ENCODE data around the gene TBCD.

Gene TBCD

DNA sequence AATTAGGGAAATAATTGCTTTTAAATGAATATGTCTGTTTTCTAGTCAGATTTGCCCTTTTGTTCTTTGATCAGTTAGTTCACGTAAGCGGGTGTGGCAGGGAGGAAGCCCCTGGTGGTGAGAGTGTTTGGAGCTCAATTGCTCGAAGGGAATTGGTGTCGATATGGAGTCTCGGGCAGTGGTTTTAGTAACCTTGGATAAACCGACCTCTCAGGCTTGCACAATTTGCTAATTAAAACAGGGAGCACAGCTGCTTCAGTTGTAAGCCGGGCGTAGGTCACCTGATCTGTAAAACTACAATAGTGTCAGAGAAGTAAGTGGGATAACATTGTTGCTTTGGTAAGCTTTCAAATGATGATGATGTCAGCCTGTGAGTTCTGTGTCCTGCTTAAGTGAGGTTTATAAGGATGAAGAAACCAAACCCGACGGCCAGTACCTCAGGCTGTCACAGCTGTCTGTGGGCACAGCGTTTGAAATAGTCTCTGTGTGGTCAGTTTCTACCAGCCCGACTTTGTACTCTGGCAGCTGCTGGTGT, 85.0 kb downstream of the TBCD start:
- no peak overlapping the region for H3K18ac ChIP-seq (ENCODE audit: low read length)
- H3K14ac ChIP-seq (ENCODE audit: low read length), result no peak overlapping the region
- WGBS, 2 donors (ENCODE audit: extremely low coverage in 2 of 2, insufficient read length in 2 of 2, insufficient replicate concordance in 1 of 2), result no CpG with 5 or more reads among the region's 12 CpGs
- no peak overlapping the region for H3K4me2 ChIP-seq (ENCODE audit: insufficient read depth, low read length, poor library complexity, severe bottlenecking)
- H3K9ac ChIP-seq (ENCODE audit: low read depth, low read length, poor library complexity), result no peak overlapping the region
- H2BK120ac ChIP-seq (ENCODE audit: low read depth, low read length), result no peak overlapping the region
- no peak overlapping the region for H3K27ac ChIP-seq (replicated peaks; ENCODE audit: low read length)
- H2BK5ac ChIP-seq (ENCODE audit: low read length), result no peak overlapping the region
- no peak overlapping the region for H4K8ac ChIP-seq (ENCODE audit: low read depth, low read length)
- peaks cover 0 to 15% of the 10 kb centered on the region in 2 donors for H3K4me1 ChIP-seq (ENCODE audit: control insufficient read depth in 2 of 2, insufficient read depth in 1 of 2, low read depth in 1 of 2, low read length in 2 of 2)
- no peak overlapping the region for H2BK12ac ChIP-seq (ENCODE audit: low read length)
- no peak overlapping the region for H3K4ac ChIP-seq (ENCODE audit: low read length)
- no peak overlapping the region for H2AFZ ChIP-seq (ENCODE audit: low read length)
- no peak overlapping the region for H3K23ac ChIP-seq (ENCODE audit: low read depth, low read length, poor library complexity)
- H3K27me3 ChIP-seq (ENCODE audit: control insufficient read depth in 3 of 3, insufficient read depth in 3 of 3, low read depth in 1 of 3, low read length in 3 of 3), result no peaks in the 10 kb centered on the region
- peaks cover 3% of the 10 kb centered on the region for H3K79me1 ChIP-seq (ENCODE audit: low read depth, low read length)
- no peak overlapping the region for H3K4me3 ChIP-seq (ENCODE audit: low read length in 2 of 2)
- H2AK5ac ChIP-seq (ENCODE audit: low read depth, low read length), result no peak overlapping the region
- H3K36me3 ChIP-seq (replicated peaks in 1 of 2; ENCODE audit: control insufficient read depth in 2 of 2, insufficient read depth in 2 of 2, low read length in 2 of 2), result peaks cover 7 to 55% of the 10 kb centered on the region in 2 donors
- no peak overlapping the region for H4K91ac ChIP-seq (ENCODE audit: low read depth, low read length, poor library complexity)
- DNase-seq (ENCODE audit: low spot score), result no peak
- no peak overlapping the region for H2BK15ac ChIP-seq (ENCODE audit: low read length)
- no peaks in the 10 kb centered on the region for H3K9me3 ChIP-seq (replicated peaks in 1 of 2; ENCODE audit: control insufficient read depth in 2 of 2, insufficient read depth in 1 of 2, low read depth in 1 of 2, low read length in 2 of 2)

DNA sequence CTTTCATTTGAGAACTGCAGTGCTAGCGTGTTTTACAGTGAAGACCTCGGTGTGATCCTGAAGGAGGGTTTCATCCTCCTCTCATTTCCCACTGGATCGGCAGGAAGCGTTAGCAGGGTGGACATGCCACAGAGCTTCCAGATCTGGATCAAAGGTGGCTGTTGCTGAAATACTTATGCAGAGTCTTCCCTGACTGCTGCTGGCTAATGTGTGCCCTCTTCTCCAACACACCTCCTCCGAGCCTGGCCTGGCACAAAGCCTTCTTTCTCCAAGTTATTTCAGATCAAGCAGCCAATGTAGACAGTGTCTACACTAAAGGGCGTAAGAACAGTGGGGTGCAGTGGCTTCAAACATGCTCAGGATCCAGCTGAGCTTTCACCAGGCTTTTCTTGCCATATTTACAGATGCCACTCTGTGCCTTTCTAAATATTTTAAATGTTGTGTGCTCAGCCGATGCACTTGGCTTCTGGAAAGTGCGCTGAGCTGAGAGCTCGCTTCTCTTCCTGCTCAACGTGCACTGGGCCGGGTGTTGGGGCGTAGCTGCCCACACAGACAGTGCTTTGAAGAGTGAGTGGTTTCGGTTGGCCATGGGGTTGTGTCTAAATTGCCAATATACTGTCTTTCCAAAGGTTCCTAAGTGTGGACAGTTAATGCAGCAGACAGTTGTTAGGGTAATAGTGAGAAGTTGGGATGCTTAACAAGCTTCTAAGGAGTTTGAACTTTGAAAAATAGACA, 85.9 kb downstream of the TBCD start:
- DNase-seq (ENCODE audit: low spot score), result no peak
- H3K27me3 ChIP-seq (ENCODE audit: control insufficient read depth in 3 of 3, insufficient read depth in 3 of 3, low read depth in 1 of 3, low read length in 3 of 3), result no peaks in the 10 kb centered on the region
- no peak overlapping the region for H3K27ac ChIP-seq (replicated peaks; ENCODE audit: low read length)
- H2BK15ac ChIP-seq (ENCODE audit: low read length), result no peak overlapping the region
- no peak overlapping the region for H3K18ac ChIP-seq (ENCODE audit: low read length)
- H2BK12ac ChIP-seq (ENCODE audit: low read length), result no peak overlapping the region
- peaks cover 3% of the 10 kb centered on the region for H3K79me1 ChIP-seq (ENCODE audit: low read depth, low read length)
- no peak overlapping the region for H4K8ac ChIP-seq (ENCODE audit: low read depth, low read length)
- H2AFZ ChIP-seq (ENCODE audit: low read length), result no peak overlapping the region
- no peaks in the 10 kb centered on the region for H3K9me3 ChIP-seq (replicated peaks in 1 of 2; ENCODE audit: control insufficient read depth in 2 of 2, insufficient read depth in 1 of 2, low read depth in 1 of 2, low read length in 2 of 2)
- no peak overlapping the region for H3K4me3 ChIP-seq (ENCODE audit: low read length in 2 of 2)
- WGBS, 2 donors (ENCODE audit: extremely low coverage in 2 of 2, insufficient read length in 2 of 2, insufficient replicate concordance in 1 of 2), result no CpG with 5 or more reads among the region's 13 CpGs
- H3K4ac ChIP-seq (ENCODE audit: low read length), result no peak overlapping the region
- H4K91ac ChIP-seq (ENCODE audit: low read depth, low read length, poor library complexity), result no peak overlapping the region
- no peak overlapping the region for H3K4me2 ChIP-seq (ENCODE audit: insufficient read depth, low read length, poor library complexity, severe bottlenecking)
- H3K9ac ChIP-seq (ENCODE audit: low read depth, low read length, poor library complexity), result no peak overlapping the region
- peaks cover 0 to 15% of the 10 kb centered on the region in 2 donors for H3K4me1 ChIP-seq (ENCODE audit: control insufficient read depth in 2 of 2, insufficient read depth in 1 of 2, low read depth in 1 of 2, low read length in 2 of 2)
- no peak overlapping the region for H2BK120ac ChIP-seq (ENCODE audit: low read depth, low read length)
- H2BK5ac ChIP-seq (ENCODE audit: low read length), result no peak overlapping the region
- peaks cover 7 to 49% of the 10 kb centered on the region in 2 donors for H3K36me3 ChIP-seq (replicated peaks in 1 of 2; ENCODE audit: control insufficient read depth in 2 of 2, insufficient read depth in 2 of 2, low read length in 2 of 2)
- H3K14ac ChIP-seq (ENCODE audit: low read length), result no peak overlapping the region
- H3K23ac ChIP-seq (ENCODE audit: low read depth, low read length, poor library complexity), result no peak overlapping the region
- H2AK5ac ChIP-seq (ENCODE audit: low read depth, low read length), result no peak overlapping the region

DNA sequence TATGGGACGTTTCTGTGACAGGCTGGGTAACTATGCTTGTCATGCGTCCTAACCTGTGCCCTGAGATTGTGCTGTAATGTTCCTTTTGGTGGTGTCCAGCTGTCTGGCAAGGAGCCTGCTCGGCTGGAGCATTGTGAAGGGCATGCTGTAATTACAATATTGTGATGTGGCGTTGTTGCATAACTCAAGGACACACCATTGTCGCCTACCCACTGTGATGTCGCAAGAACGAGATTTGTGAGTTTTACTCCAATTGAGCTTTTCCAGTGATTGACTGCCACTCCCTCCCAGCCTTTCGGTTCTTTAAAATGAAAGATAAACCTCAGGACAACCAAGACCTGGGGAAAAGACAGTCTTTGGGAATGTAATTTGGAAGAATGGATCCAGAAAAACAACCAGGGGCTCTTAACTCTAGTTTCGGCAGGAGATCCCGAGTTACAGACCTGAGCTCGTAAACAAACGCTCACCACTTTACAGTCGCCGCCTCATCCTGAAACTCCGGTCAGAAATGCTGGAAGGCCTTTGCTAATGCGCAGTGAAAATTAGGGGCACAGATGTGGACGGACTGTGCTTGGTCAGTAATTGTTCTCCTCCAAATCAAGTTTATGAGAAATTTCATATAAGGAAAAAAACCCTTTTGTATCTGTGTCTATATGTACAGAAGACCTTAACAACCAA, 86.7 kb downstream of the TBCD start:
- no peak overlapping the region for H3K14ac ChIP-seq (ENCODE audit: low read length)
- H3K18ac ChIP-seq (ENCODE audit: low read length), result no peak overlapping the region
- H3K27me3 ChIP-seq (ENCODE audit: control insufficient read depth in 3 of 3, insufficient read depth in 3 of 3, low read depth in 1 of 3, low read length in 3 of 3), result no peaks in the 10 kb centered on the region
- H3K79me1 ChIP-seq (ENCODE audit: low read depth, low read length), result peaks cover 3% of the 10 kb centered on the region
- H3K4me3 ChIP-seq (ENCODE audit: low read length in 2 of 2), result no peak overlapping the region
- H2AFZ ChIP-seq (ENCODE audit: low read length), result no peak overlapping the region
- H4K8ac ChIP-seq (ENCODE audit: low read depth, low read length), result no peak overlapping the region
- H3K36me3 ChIP-seq (replicated peaks in 1 of 2; ENCODE audit: control insufficient read depth in 2 of 2, insufficient read depth in 2 of 2, low read length in 2 of 2), result peaks cover 6 to 41% of the 10 kb centered on the region in 2 donors
- H3K4ac ChIP-seq (ENCODE audit: low read length), result no peak overlapping the region
- H2BK15ac ChIP-seq (ENCODE audit: low read length), result no peak overlapping the region
- WGBS, 2 donors (ENCODE audit: extremely low coverage in 2 of 2, insufficient read length in 2 of 2, insufficient replicate concordance in 1 of 2), result no CpG with 5 or more reads among the region's 17 CpGs
- no peak overlapping the region for H3K27ac ChIP-seq (replicated peaks; ENCODE audit: low read length)
- H4K91ac ChIP-seq (ENCODE audit: low read depth, low read length, poor library complexity), result no peak overlapping the region
- no peak overlapping the region for H3K9ac ChIP-seq (ENCODE audit: low read depth, low read length, poor library complexity)
- H3K4me1 ChIP-seq (ENCODE audit: control insufficient read depth in 2 of 2, insufficient read depth in 1 of 2, low read depth in 1 of 2, low read length in 2 of 2), result peaks cover 0 to 14% of the 10 kb centered on the region in 2 donors
- H3K9me3 ChIP-seq (replicated peaks in 1 of 2; ENCODE audit: control insufficient read depth in 2 of 2, insufficient read depth in 1 of 2, low read depth in 1 of 2, low read length in 2 of 2), result no peaks in the 10 kb centered on the region
- no peak for DNase-seq (ENCODE audit: low spot score)
- H2BK12ac ChIP-seq (ENCODE audit: low read length), result no peak overlapping the region
- no peak overlapping the region for H2AK5ac ChIP-seq (ENCODE audit: low read depth, low read length)
- H3K23ac ChIP-seq (ENCODE audit: low read depth, low read length, poor library complexity), result no peak overlapping the region
- H2BK120ac ChIP-seq (ENCODE audit: low read depth, low read length), result no peak overlapping the region
- H2BK5ac ChIP-seq (ENCODE audit: low read length), result no peak overlapping the region
- H3K4me2 ChIP-seq (ENCODE audit: insufficient read depth, low read length, poor library complexity, severe bottlenecking), result no peak overlapping the region

DNA sequence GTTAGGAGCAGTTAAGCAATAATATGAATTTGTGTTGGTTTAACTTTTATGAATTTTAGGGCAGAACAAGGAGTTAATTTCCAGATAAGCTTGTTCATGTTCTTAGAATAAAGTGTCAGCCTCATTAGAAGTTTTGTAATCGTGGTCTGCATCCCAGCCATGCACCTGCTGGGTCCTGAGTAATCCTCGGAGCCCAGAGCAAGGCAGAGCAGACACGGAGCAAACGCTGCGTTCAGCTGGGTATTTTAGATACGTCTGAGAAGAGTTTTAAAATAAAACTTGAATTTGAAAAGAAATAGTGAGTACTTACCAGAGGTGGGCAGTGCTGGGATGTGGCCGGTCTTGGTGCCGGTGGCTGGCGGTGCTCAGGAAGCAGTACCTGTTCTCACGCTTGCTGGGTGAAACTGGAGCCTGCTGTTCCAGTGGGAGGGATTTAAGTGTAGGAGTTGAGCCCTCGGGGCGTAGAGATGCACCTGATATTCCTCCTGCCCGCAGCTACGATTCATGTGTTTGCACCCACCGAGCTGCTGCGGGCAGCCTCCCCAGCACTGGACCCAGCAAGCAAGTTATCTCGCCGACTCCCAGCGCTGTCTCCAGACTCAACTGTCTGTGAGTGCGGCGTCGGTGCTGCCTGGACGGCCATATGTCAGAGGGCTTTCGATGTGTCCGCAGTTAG, 87.9 kb downstream of the TBCD start, which contains the start of gene ZNF750:
Gene ZNF750 (minus strand): TSS at position 406 of the 676 bp plus-strand sequence. CDS start 7,568 bp downstream, outside the sequence.
- H3K27me3 ChIP-seq (ENCODE audit: control insufficient read depth in 3 of 3, insufficient read depth in 3 of 3, low read depth in 1 of 3, low read length in 3 of 3), result no peaks in the 10 kb centered on the region
- no peak within 1 kb of the TSS for H4K91ac ChIP-seq (ENCODE audit: low read depth, low read length, poor library complexity)
- H3K79me1 ChIP-seq (ENCODE audit: low read depth, low read length), result peaks cover 6% of the 10 kb centered on the region
- H2BK120ac ChIP-seq (ENCODE audit: low read depth, low read length), result peak within 1 kb of the TSS; percentile 88
- H2BK15ac ChIP-seq (ENCODE audit: low read length), result no peak within 1 kb of the TSS
- H3K4me1 ChIP-seq (ENCODE audit: control insufficient read depth in 2 of 2, insufficient read depth in 1 of 2, low read depth in 1 of 2, low read length in 2 of 2), result peaks cover 0 to 13% of the 10 kb centered on the region in 2 donors
- H3K4me3 ChIP-seq (ENCODE audit: low read length in 2 of 2), result no peak within 1 kb of the TSS
- H3K36me3 ChIP-seq (replicated peaks in 1 of 2; ENCODE audit: control insufficient read depth in 2 of 2, insufficient read depth in 2 of 2, low read length in 2 of 2), result peaks cover 5 to 34% of the 10 kb centered on the region in 2 donors
- peak within 1 kb of the TSS; percentile 96 for H3K14ac ChIP-seq (ENCODE audit: low read length)
- no peak within 1 kb of the TSS for H3K4me2 ChIP-seq (ENCODE audit: insufficient read depth, low read length, poor library complexity, severe bottlenecking)
- no peak within 1 kb of the TSS for H2AFZ ChIP-seq (ENCODE audit: low read length)
- peak within 1 kb of the TSS; percentile 29 for H4K8ac ChIP-seq (ENCODE audit: low read depth, low read length)
- peak within 1 kb of the TSS; percentile 2 for H3K4ac ChIP-seq (ENCODE audit: low read length)
- H3K9ac ChIP-seq (ENCODE audit: low read depth, low read length, poor library complexity), result no peak within 1 kb of the TSS
- H3K23ac ChIP-seq (ENCODE audit: low read depth, low read length, poor library complexity), result peak within 1 kb of the TSS; percentile 86
- peak within 1 kb of the TSS; percentile 72 for H3K18ac ChIP-seq (ENCODE audit: low read length)
- no peaks in the 10 kb centered on the region for H3K9me3 ChIP-seq (replicated peaks in 1 of 2; ENCODE audit: control insufficient read depth in 2 of 2, insufficient read depth in 1 of 2, low read depth in 1 of 2, low read length in 2 of 2)
- no peak within 1 kb of the TSS for H3K27ac ChIP-seq (replicated peaks; ENCODE audit: low read length)
- H2AK5ac ChIP-seq (ENCODE audit: low read depth, low read length), result peak within 1 kb of the TSS; percentile 36
- no peak for DNase-seq (ENCODE audit: low spot score)
- H2BK5ac ChIP-seq (ENCODE audit: low read length), result no peak within 1 kb of the TSS
- WGBS, 2 donors (ENCODE audit: extremely low coverage in 2 of 2, insufficient read length in 2 of 2, insufficient replicate concordance in 1 of 2), result no CpG with 5 or more reads among the region's 25 CpGs
- no peak within 1 kb of the TSS for H2BK12ac ChIP-seq (ENCODE audit: low read length)
